ENCODE data around the gene NR2C2AP.

The NR2C2AP gene

DNA sequence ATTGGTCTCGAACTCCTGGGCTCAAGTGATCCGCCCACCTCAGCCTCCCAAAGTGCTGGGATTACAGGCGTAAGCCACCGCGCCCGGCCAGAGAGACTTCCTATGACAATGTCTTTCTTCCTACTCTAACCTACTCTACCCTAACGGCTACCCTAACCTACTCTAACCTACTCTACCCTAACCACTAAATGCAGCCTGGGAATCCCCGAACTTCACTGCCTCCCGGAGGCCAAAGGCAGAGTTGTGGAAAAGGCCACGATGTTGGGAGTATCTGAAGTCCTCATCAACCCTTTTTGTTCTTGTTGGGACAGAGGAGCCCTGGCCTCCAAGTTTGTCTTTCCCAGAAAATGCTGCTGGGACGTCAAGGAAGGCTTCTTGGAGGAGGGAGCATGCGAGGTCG lies 967 bp upstream of the NR2C2AP start:
- H3K27ac ChIP-seq (ENCODE audit: low read length): no peak overlapping the region
- H3K9ac ChIP-seq (ENCODE audit: low read length in 2 of 2): no peak overlapping the region
- no peak overlapping the region for H3K4me3 ChIP-seq (ENCODE audit: low read length in 2 of 2)
- peaks cover 0 to 3% of the 10 kb centered on the region in 2 donors for H3K36me3 ChIP-seq (ENCODE audit: control insufficient read depth in 2 of 2, insufficient read depth in 2 of 2, low read length in 2 of 2)
- H3K4me1 ChIP-seq (ENCODE audit: control insufficient read depth, insufficient read depth, low read length): peaks cover 10% of the 10 kb centered on the region
- H3K27me3 ChIP-seq (ENCODE audit: control insufficient read depth in 1 of 2, insufficient read depth in 2 of 2, low read length in 2 of 2): peaks cover 12 to 19% of the 10 kb centered on the region in 2 donors
- H3K9me3 ChIP-seq (ENCODE audit: control insufficient read depth in 2 of 2, low read length in 2 of 2): no peaks in the 10 kb centered on the region

DNA sequence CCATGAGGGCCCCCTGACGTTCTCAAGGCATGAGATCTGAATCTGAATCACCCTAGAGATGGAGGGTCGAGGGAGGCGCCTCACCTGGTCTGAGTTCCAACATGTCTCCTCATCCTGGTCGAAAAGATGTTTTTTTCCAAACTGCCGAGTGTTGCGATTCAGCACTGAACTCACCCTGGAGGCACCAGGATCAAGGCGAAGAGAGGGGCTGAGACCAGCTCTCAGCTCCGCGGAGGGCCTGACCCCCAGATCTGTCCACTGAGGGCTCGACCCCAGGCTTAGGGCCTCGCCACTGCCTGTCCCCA lies 555 bp downstream of the NR2C2AP start:
- Histone ChIP-seq H3K9me3 (ENCODE audit: control insufficient read depth in 2 of 2, low read length in 2 of 2) (no peaks in the 10 kb centered on the region), H3K36me3 (ENCODE audit: control insufficient read depth in 2 of 2, insufficient read depth in 2 of 2, low read length in 2 of 2) (peaks cover 10 to 16% of the 10 kb centered on the region in 2 donors), H3K27me3 (ENCODE audit: control insufficient read depth in 1 of 2, insufficient read depth in 2 of 2, low read length in 2 of 2) (peaks cover 9 to 15% of the 10 kb centered on the region in 2 donors), H3K27ac (ENCODE audit: low read length) (peak overlapping the region; percentile 64), H3K4me1 (ENCODE audit: control insufficient read depth, insufficient read depth, low read length) (peaks cover 10% of the 10 kb centered on the region), H3K9ac (ENCODE audit: low read length in 2 of 2) (peak overlapping the region; percentile 79 to 88), H3K4me3 (ENCODE audit: low read length in 2 of 2) (peak overlapping the region; percentile 62 to 89)

DNA sequence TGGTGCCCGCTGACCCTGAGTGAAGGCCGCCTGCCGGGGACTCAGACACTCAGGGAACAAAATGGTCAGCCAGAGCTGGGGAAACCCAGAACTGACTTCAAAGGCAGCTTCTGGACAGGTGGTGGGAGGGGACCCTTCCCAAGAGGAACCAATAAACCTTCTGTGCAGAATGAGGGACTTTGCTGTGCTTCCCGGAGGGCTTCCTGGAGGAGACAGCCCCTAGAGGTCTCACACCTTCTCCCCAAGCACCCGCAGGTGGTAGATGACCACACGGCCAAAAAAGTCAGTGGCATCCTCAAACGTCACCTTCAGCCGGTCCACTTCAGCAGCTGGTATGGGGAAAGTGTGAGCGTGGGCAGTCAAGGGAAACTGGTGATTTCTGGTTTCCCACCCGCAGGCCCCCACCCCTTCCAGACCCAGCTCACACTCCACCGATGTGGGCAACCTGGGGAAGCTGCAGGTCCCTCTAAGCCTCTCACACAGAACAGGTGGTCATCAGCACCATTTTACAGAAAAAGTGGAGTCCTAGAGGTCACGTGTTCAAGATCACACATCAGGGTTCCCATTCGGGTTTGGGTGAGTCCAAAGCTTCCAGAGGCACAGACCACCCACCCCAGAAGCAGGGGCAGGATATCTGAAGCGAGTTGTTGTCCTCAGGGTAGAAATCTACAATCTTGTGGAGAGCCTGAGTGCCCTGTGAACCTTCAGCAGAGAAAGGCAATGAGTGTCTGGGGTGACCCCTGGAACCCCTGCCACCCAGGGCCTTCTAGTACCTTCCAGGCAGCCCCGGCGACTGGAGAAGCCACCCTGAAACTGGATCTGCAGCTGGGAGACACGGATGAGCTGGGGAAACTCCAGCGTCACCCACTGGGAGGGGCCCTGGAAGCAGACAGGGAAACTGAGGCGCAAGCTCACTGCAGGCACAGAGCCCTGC lies 1.2 kb downstream of the NR2C2AP start:
- peak overlapping the region; percentile 64 for H3K27ac ChIP-seq (ENCODE audit: low read length)
- peaks cover 10% of the 10 kb centered on the region for H3K4me1 ChIP-seq (ENCODE audit: control insufficient read depth, insufficient read depth, low read length)
- peak overlapping the region in 1 of 2 donors; percentile 89 for H3K4me3 ChIP-seq (ENCODE audit: low read length in 2 of 2)
- peaks cover 3 to 8% of the 10 kb centered on the region in 2 donors for H3K27me3 ChIP-seq (ENCODE audit: control insufficient read depth in 1 of 2, insufficient read depth in 2 of 2, low read length in 2 of 2)
- peaks cover 13 to 20% of the 10 kb centered on the region in 2 donors for H3K36me3 ChIP-seq (ENCODE audit: control insufficient read depth in 2 of 2, insufficient read depth in 2 of 2, low read length in 2 of 2)
- H3K9ac ChIP-seq (ENCODE audit: low read length in 2 of 2): peak overlapping the region; percentile 79 to 88
- no peaks in the 10 kb centered on the region for H3K9me3 ChIP-seq (ENCODE audit: control insufficient read depth in 2 of 2, low read length in 2 of 2)

DNA sequence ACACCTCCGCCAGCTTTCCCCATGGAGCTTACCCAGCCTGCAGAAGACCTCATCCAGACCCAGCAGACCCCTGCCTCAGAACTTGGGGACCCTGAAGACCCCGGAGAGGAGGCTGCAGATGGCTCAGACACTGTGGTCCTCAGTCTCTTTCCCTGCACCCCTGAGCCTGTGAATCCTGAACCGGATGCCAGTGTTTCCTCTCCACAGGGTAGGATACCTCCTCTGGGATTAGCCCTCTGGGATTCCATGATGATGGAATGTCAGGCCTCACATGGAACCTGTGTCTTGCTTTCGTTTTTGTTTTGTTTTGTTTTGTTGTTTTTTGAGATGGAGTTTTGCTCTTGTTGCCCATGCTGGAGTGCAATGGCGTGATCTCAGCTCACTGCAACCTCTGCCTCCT lies 9.3 kb downstream of the NR2C2AP start:
- H3K27me3 ChIP-seq (ENCODE audit: control insufficient read depth in 1 of 2, insufficient read depth in 2 of 2, low read length in 2 of 2): no peaks in the 10 kb centered on the region
- no peak overlapping the region for H3K27ac ChIP-seq (ENCODE audit: low read length)
- H3K4me3 ChIP-seq (ENCODE audit: low read length in 2 of 2): no peak overlapping the region
- H3K9ac ChIP-seq (ENCODE audit: low read length in 2 of 2): no peak overlapping the region
- H3K4me1 ChIP-seq (ENCODE audit: control insufficient read depth, insufficient read depth, low read length): peaks cover 35% of the 10 kb centered on the region
- peaks cover 16 to 18% of the 10 kb centered on the region in 2 donors for H3K36me3 ChIP-seq (ENCODE audit: control insufficient read depth in 2 of 2, insufficient read depth in 2 of 2, low read length in 2 of 2)
- no peaks in the 10 kb centered on the region for H3K9me3 ChIP-seq (ENCODE audit: control insufficient read depth in 2 of 2, low read length in 2 of 2)

DNA sequence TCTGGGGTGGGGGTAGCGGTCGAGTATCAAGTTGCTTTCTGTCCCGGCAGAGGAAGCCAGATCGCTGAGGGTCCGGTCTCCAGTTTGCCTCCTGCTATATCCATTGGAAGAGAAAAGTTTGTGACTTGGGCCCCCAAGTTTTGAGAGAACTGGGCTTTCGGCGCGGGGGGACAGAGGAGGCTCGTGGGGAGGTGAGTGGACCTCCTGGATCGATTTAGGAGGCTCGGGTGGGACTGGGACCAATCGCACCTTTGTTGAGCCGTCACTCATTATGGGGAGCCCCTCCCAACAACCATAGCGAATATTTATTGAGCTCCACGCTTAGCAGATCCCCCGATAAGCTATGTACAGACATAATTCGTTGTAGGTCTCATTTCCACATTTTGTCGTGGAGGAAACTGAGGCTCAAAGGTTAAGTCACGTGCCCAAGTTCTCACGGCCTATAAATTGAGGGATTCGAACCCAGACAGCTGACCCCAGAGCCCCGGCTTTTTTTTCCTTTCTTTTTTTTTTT lies 10.2 kb downstream of the NR2C2AP start:
- peaks cover 7 to 10% of the 10 kb centered on the region in 2 donors for H3K36me3 ChIP-seq (ENCODE audit: control insufficient read depth in 2 of 2, insufficient read depth in 2 of 2, low read length in 2 of 2)
- H3K9me3 ChIP-seq (ENCODE audit: control insufficient read depth in 2 of 2, low read length in 2 of 2): no peaks in the 10 kb centered on the region
- peak overlapping the region; percentile 98 to 99 for H3K4me3 ChIP-seq (ENCODE audit: low read length in 2 of 2)
- peak overlapping the region; percentile 99 for H3K27ac ChIP-seq (ENCODE audit: low read length)
- peaks cover 35% of the 10 kb centered on the region for H3K4me1 ChIP-seq (ENCODE audit: control insufficient read depth, insufficient read depth, low read length)
- peak overlapping the region; percentile 80 to 88 for H3K9ac ChIP-seq (ENCODE audit: low read length in 2 of 2)
- no peaks in the 10 kb centered on the region for H3K27me3 ChIP-seq (ENCODE audit: control insufficient read depth in 1 of 2, insufficient read depth in 2 of 2, low read length in 2 of 2)

DNA sequence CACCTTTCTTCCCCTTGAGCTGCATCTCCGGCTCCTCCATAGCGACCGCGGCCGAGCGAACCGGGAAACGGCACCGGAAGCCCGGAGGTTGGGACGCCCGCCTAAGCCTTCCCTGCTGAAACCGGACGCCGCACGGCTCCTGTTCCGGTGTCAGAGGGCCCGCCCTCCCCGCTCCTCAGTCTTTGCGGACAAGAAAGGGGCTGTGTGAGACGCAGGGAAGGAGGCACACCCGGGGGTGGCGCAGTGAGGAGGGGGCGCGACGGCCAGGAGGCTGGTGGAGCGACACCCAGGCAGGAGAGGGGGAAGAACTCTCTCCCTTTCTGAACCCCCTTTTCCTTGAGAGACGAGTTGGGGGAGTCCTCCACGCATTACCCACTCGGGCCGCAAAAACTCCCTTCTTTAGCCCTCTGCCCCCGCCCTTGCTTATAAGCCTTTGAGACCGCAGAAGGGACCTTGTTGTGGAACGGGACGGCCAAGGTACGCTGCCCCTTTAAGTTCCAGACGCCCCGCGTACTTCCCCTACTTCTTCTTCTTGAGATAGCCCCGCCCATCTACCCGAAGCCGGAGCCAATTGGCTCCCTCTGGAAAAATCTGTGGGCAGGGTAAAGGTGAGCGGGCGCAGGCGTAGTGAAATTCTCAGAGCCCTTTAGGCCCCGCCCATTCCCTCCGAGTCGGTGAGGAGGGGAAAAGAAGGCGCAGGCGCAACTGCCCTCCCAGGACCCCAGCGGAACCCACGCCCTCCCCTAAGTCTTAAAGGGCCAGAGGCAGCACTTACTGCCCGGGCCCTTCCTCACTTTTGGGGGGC lies 10.9 kb downstream of the NR2C2AP start, which contains the start of the genes BORCS8 and RFXANK:
BORCS8 (minus strand) TSS at position 75 of the 805 bp plus-strand sequence; CDS start at position 40, 35 bp downstream.
RFXANK (plus strand) TSS at position 181 of the 805 bp plus-strand sequence. CDS start 1,689 bp downstream, outside the sequence.
- peak within 1 kb of the TSS; percentile 99 for H3K27ac ChIP-seq (ENCODE audit: low read length)
- peak within 1 kb of the TSS; percentile 99 to 100 for H3K9ac ChIP-seq (ENCODE audit: low read length in 2 of 2)
- H3K4me1 ChIP-seq (ENCODE audit: control insufficient read depth, insufficient read depth, low read length): peaks cover 35% of the 10 kb centered on the region
- peak within 1 kb of the TSS; percentile 98 to 99 for H3K4me3 ChIP-seq (ENCODE audit: low read length in 2 of 2)
- H3K27me3 ChIP-seq (ENCODE audit: control insufficient read depth in 1 of 2, insufficient read depth in 2 of 2, low read length in 2 of 2): no peaks in the 10 kb centered on the region
- H3K36me3 ChIP-seq (ENCODE audit: control insufficient read depth in 2 of 2, insufficient read depth in 2 of 2, low read length in 2 of 2): peaks cover 6 to 7% of the 10 kb centered on the region in 2 donors
- no peaks in the 10 kb centered on the region for H3K9me3 ChIP-seq (ENCODE audit: control insufficient read depth in 2 of 2, low read length in 2 of 2)

DNA sequence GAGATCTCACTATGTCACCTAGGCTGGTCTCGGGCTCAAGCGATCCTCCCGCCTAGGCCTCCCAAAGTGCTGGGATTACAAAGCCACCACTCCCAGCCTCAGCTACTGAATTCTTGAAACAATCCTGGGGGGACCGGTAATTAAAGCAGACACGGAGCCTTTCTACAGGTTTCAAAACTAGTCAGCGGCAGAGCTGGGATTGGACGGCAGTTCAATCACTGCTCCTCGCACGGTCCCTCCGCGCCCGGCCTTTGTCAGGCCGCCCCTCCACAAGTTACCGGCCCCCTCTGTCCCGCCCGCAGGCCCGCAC lies 11.5 kb downstream of the NR2C2AP start:
- H3K9ac ChIP-seq (ENCODE audit: low read length in 2 of 2): peak overlapping the region; percentile 99 to 100
- no peaks in the 10 kb centered on the region for H3K9me3 ChIP-seq (ENCODE audit: control insufficient read depth in 2 of 2, low read length in 2 of 2)
- H3K27ac ChIP-seq (ENCODE audit: low read length): peak overlapping the region; percentile 99
- H3K4me1 ChIP-seq (ENCODE audit: control insufficient read depth, insufficient read depth, low read length): peaks cover 35% of the 10 kb centered on the region
- no peaks in the 10 kb centered on the region for H3K27me3 ChIP-seq (ENCODE audit: control insufficient read depth in 1 of 2, insufficient read depth in 2 of 2, low read length in 2 of 2)
- H3K36me3 ChIP-seq (ENCODE audit: control insufficient read depth in 2 of 2, insufficient read depth in 2 of 2, low read length in 2 of 2): peaks cover under 1 to 4% of the 10 kb centered on the region in 2 donors
- peak overlapping the region; percentile 98 to 99 for H3K4me3 ChIP-seq (ENCODE audit: low read length in 2 of 2)

DNA sequence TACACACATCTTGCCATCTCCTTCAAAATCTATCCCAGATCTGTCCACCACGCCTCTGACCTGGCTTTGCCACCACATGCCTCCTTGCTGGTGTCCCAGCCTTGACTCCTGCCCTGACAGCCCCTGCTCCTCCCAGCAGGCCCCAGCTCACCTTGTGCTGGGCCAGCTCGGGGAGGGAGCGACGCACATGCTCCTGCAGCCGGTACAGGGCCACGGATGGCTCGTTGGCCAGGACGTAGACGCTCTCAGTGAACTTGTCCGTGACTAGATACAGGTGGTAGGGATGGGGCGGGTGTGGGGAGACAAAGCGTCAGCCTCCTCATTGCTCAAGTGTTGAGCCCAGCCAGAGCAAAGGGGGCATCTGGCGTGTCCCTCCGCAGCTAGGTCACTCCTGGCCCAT lies 16.5 kb downstream of the NR2C2AP start:
- Histone ChIP-seq H3K9ac (ENCODE audit: low read length in 2 of 2) (no peak overlapping the region), H3K27ac (ENCODE audit: low read length) (no peak overlapping the region), H3K27me3 (ENCODE audit: control insufficient read depth in 1 of 2, insufficient read depth in 2 of 2, low read length in 2 of 2) (no peaks in the 10 kb centered on the region), H3K9me3 (ENCODE audit: control insufficient read depth in 2 of 2, low read length in 2 of 2) (no peaks in the 10 kb centered on the region), H3K36me3 (ENCODE audit: control insufficient read depth in 2 of 2, insufficient read depth in 2 of 2, low read length in 2 of 2) (peaks cover 0 to 18% of the 10 kb centered on the region in 2 donors), H3K4me3 (ENCODE audit: low read length in 2 of 2) (no peak overlapping the region), H3K4me1 (ENCODE audit: control insufficient read depth, insufficient read depth, low read length) (peaks cover 24% of the 10 kb centered on the region)

DNA sequence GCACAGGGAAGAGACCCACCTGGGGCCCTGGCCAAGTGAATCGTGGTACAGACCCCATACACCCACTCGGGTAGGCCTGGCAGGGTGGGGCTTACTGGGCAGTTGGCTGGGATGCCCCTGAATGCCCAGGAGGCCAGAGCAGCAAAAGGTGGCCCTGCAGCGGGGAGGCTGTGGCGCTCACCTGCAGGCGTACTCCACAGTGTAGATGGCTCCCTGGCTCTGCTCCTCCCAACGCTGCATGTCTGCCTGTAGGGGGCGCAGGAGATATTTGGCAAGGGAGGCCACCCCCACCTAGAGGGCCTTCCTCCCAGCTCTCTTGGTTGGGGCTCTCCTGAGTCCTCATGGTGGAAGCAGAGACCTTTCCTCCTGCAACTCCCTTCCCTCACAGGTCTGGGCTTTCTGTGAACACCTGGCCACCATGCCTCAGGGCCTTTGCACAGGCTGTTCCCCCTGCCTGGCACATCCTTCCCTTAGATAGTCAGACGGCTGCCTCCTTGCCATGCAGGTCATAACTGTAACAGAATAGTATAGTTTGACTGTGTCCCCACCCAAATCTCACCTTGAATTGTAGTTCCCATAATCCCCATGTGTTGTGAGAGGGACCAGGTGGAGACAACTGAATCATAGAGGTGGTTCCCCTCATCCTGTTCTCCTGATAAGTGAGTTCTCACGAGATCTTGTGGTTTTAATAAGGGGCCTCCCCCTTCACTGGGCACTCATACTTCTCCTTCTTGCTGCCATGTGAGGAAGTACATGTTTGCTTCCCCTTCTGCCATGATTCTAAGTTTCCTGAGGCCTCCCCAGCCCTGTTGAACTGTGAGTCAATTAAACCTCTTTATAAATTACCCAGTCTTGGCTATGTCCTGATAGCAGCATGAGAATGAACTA lies 17.1 kb downstream of the NR2C2AP start:
- Histone ChIP-seq H3K9ac (ENCODE audit: low read length in 2 of 2) (no peak overlapping the region), H3K36me3 (ENCODE audit: control insufficient read depth in 2 of 2, insufficient read depth in 2 of 2, low read length in 2 of 2) (peaks cover 5 to 23% of the 10 kb centered on the region in 2 donors), H3K27ac (ENCODE audit: low read length) (no peak overlapping the region), H3K4me1 (ENCODE audit: control insufficient read depth, insufficient read depth, low read length) (peaks cover 21% of the 10 kb centered on the region), H3K4me3 (ENCODE audit: low read length in 2 of 2) (no peak overlapping the region), H3K27me3 (ENCODE audit: control insufficient read depth in 1 of 2, insufficient read depth in 2 of 2, low read length in 2 of 2) (no peaks in the 10 kb centered on the region), H3K9me3 (ENCODE audit: control insufficient read depth in 2 of 2, low read length in 2 of 2) (no peaks in the 10 kb centered on the region)
